GM18520 (cell line): ENCODE results near the gene PLXNB3.
"Not testable (repeated sequence)": the region's sequence is repeated elsewhere in the genome, so short reads cannot be mapped to it uniquely, and the experiment has no call there.

Experiments used
- ATAC-seq: cut with Tn5 transposase; IDR thresholded peaks from one replicate; pipeline ENCODE4 v1.9.1; 2021; ENCODE audit not compliant: unreplicated experiment

PLXNB3 gene

GRCh38 chrX:153763989-153764755 lies at the start of gene PLXNB3:
PLXNB3 (plus strand) TSS chrX:153764249; CDS start chrX:153765536, 1,287 bp downstream.
- no peak for ATAC-seq

GRCh38 chrX:153714256-153714655 lies 49.8 kb upstream of the PLXNB3 start:
- ATAC-seq: no peak

GRCh38 chrX:153717445-153717844 lies 46.6 kb upstream of the PLXNB3 start:
- no peak for ATAC-seq

GRCh38 chrX:153719238-153719637 lies 44.8 kb upstream of the PLXNB3 start:
- ATAC-seq: no peak

- ATAC-seq: no peak
Observed at GRCh38 chrX:153719701-153720100, 44.3 kb upstream of the PLXNB3 start.

GRCh38 chrX:153722704-153723350 lies 41.2 kb upstream of the PLXNB3 start:
- no peak for ATAC-seq

GRCh38 chrX:153723351-153724251 lies 40.4 kb upstream of the PLXNB3 start:
- ATAC-seq: peak; percentile 6

- ATAC-seq: peak; percentile 45
Observed at GRCh38 chrX:153724252-153725038, 39.6 kb upstream of the PLXNB3 start, which contains the start of the genes ABCD1 and BCAP31. ABCD1 (plus strand) TSS chrX:153724856; CDS start chrX:153725267, 411 bp downstream. BCAP31 (minus strand) TSS chrX:153724387; CDS start chrX:153723244, 1,143 bp downstream.

- ATAC-seq: no peak
Observed at GRCh38 chrX:153725039-153725831, 38.8 kb upstream of the PLXNB3 start.

- ATAC-seq: no peak
Observed at GRCh38 chrX:153725832-153726285, 38.2 kb upstream of the PLXNB3 start.

- ATAC-seq: no peak
Observed at GRCh38 chrX:153726286-153727122, 37.5 kb upstream of the PLXNB3 start.

- ATAC-seq: no peak
Observed at GRCh38 chrX:153727123-153727931, 36.7 kb upstream of the PLXNB3 start.

- ATAC-seq: no peak
Observed at GRCh38 chrX:153728095-153728494, 36.0 kb upstream of the PLXNB3 start.

GRCh38 chrX:153728951-153729631 lies 35.0 kb upstream of the PLXNB3 start:
- ATAC-seq: no peak

GRCh38 chrX:153730115-153730514 lies 33.9 kb upstream of the PLXNB3 start:
- ATAC-seq: not testable (repeated sequence)

GRCh38 chrX:153731117-153731844 lies 32.8 kb upstream of the PLXNB3 start:
- ATAC-seq: no peak

- ATAC-seq: no peak
Observed at GRCh38 chrX:153731845-153732215, 32.2 kb upstream of the PLXNB3 start.
